ENCODE measurements around the gene EFNA5. TPM values are rescaled to one million over a fixed set of nuclear protein-coding genes. Genes with fewer than 3 reads are reported as not detected.

EFNA5 gene
- total RNA-seq, 5 donors from 2014 or later (not counting 1 experiment from before 2014, with no cell fraction given), result 0.06 to 2.6 (median 0.21) TPM; not detected in 1

DNA sequence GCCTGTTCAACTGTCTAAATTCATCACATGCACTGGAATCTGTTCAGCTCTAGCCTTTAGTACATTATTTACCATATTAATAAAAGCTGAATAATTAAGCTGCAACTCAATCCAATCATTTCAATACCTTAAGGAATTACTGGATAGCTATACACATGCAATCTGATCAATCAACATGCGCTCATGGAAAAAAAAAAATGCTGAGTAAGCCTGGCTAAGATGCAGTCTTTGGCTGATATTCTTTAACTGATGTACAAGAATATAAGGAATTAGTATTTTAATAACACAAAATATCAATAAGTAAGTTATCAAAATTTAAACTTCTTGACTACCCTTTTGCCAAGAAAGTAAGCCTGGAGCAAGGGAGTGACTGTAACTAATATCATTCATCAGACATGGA is 15.9 kb downstream of the EFNA5 start:
- no peak for ATAC-seq (replicated peaks in 1 of 4)
- H3K27ac ChIP-seq (ENCODE audit: low read length), result no peak overlapping the region
- no peak for DNase-seq
- no peaks in the 10 kb centered on the region for H3K27me3 ChIP-seq (replicated peaks in 1 of 2; ENCODE audit: control insufficient read depth in 2 of 2, extremely low read depth in 1 of 2, insufficient read depth in 2 of 2, low read length in 1 of 2)
- no peaks in the 10 kb centered on the region for H3K9me3 ChIP-seq
- Mint-ChIP-seq H3K4me3 (no peak overlapping the region), H3K36me3 (no peaks in the 10 kb centered on the region), H3K27ac (no peak overlapping the region), H3K27me3 (peaks cover 11 to 28% of the 10 kb centered on the region in 2 donors), H3K4me1 (no peaks in the 10 kb centered on the region), H3K9me3 (no peaks in the 10 kb centered on the region)
- POLR2A ChIA-PET, result no interaction called here
- CTCF ChIA-PET, result interaction anchor here in 1 of 2 donors (0.7 to 0.9 kb wide), 2 partner anchors 13 to 51 kb away, joined by 3 read pairs; no protein-coding TSS in a partner anchor
- no peaks in the 10 kb centered on the region for H3K36me3 ChIP-seq (ENCODE audit: control insufficient read depth in 2 of 2, extremely low read depth in 1 of 2, insufficient read depth in 1 of 2, low read length in 1 of 2)
- no peak overlapping the region for H3K4me3 ChIP-seq (ENCODE audit: control insufficient read depth in 1 of 2, extremely low read depth in 1 of 2, low read length in 1 of 2)
- H3K4me1 ChIP-seq (ENCODE audit: control insufficient read depth in 1 of 2, extremely low read depth in 1 of 2, insufficient read depth in 2 of 2, low read length in 2 of 2), result no peaks in the 10 kb centered on the region
- no CpG with 5 or more reads among the region's 1 CpG for WGBS (ENCODE audit: insufficient coverage)

DNA sequence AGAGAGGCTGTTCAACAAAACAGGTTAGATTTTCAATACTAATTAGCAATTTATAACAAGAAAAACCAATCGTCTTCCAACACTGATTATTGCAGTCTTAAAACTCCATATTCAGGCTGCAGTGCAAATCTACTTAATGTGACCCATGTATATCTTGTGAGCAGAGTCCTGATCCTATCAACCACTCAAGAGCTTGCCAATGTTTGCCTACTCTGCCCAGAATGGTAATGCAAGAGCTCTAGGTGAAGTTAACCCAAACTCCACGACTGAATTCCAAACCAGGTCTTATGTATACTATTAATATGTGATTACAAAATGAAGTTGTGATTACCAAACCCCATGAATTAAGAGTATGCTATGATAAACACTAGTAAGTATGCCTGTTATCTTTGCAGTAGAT is 17.1 kb downstream of the EFNA5 start:
- ChIA-PET POLR2A (no interaction called here), CTCF (no interaction called here)
- Mint-ChIP-seq H3K4me3 (no peak overlapping the region), H3K4me1 (no peaks in the 10 kb centered on the region), H3K27ac (no peak overlapping the region), H3K36me3 (no peaks in the 10 kb centered on the region), H3K27me3 (peaks cover 5 to 28% of the 10 kb centered on the region in 2 donors), H3K9me3 (no peaks in the 10 kb centered on the region)
- Histone ChIP-seq H3K36me3 (ENCODE audit: control insufficient read depth in 2 of 2, extremely low read depth in 1 of 2, insufficient read depth in 1 of 2, low read length in 1 of 2) (no peaks in the 10 kb centered on the region), H3K4me3 (ENCODE audit: control insufficient read depth in 1 of 2, extremely low read depth in 1 of 2, low read length in 1 of 2) (no peak overlapping the region), H3K27me3 (replicated peaks in 1 of 2; ENCODE audit: control insufficient read depth in 2 of 2, extremely low read depth in 1 of 2, insufficient read depth in 2 of 2, low read length in 1 of 2) (no peaks in the 10 kb centered on the region), H3K9me3 (no peaks in the 10 kb centered on the region), H3K4me1 (ENCODE audit: control insufficient read depth in 1 of 2, extremely low read depth in 1 of 2, insufficient read depth in 2 of 2, low read length in 2 of 2) (no peaks in the 10 kb centered on the region), H3K27ac (ENCODE audit: low read length) (no peak overlapping the region)
- ATAC-seq (replicated peaks in 1 of 4), result no peak
- DNase-seq, result no peak
- no CpG with 5 or more reads among the region's 2 CpGs for WGBS (ENCODE audit: insufficient coverage)

- no peaks in the 10 kb centered on the region for H3K4me1 Mint-ChIP-seq
- Histone ChIP-seq H3K36me3 (ENCODE audit: control insufficient read depth in 2 of 2, extremely low read depth in 1 of 2, insufficient read depth in 1 of 2, low read length in 1 of 2) (no peaks in the 10 kb centered on the region), H3K4me1 (ENCODE audit: control insufficient read depth in 1 of 2, extremely low read depth in 1 of 2, insufficient read depth in 2 of 2, low read length in 2 of 2) (no peaks in the 10 kb centered on the region), H3K9me3 (no peaks in the 10 kb centered on the region), H3K27me3 (replicated peaks in 1 of 2; ENCODE audit: control insufficient read depth in 2 of 2, extremely low read depth in 1 of 2, insufficient read depth in 2 of 2, low read length in 1 of 2) (no peaks in the 10 kb centered on the region), H3K27ac (ENCODE audit: low read length) (no peak overlapping the region), H3K4me3 (ENCODE audit: control insufficient read depth in 1 of 2, extremely low read depth in 1 of 2, low read length in 1 of 2) (no peak overlapping the region)
- POLR2A ChIA-PET, result no interaction called here
- no peaks in the 10 kb centered on the region for H3K9me3 Mint-ChIP-seq
- H3K27me3 Mint-ChIP-seq, result peaks cover 5 to 28% of the 10 kb centered on the region in 2 donors
- no peak overlapping the region for H3K4me3 Mint-ChIP-seq
- CTCF ChIA-PET, result interaction anchor here in 1 of 2 donors (0.5 to 0.7 kb wide), 2 partner anchors 22 to 113 kb away, joined by 3 read pairs; no protein-coding TSS in a partner anchor
- WGBS (ENCODE audit: insufficient coverage), result 100% methylated on average over 1 of the region's 4 CpGs
- H3K36me3 Mint-ChIP-seq, result no peaks in the 10 kb centered on the region
- no peak for ATAC-seq (replicated peaks in 1 of 4)
- DNase-seq, result no peak
- H3K27ac Mint-ChIP-seq, result no peak overlapping the region
Measured at GRCh38 chr5:107652839-107653607, 17.7 kb downstream of the EFNA5 start.

GRCh38 chr5:107652408-107652807 is 18.3 kb downstream of the EFNA5 start:
- no peak for DNase-seq
- no peaks in the 10 kb centered on the region for H3K36me3 Mint-ChIP-seq
- no peaks in the 10 kb centered on the region for H3K4me1 ChIP-seq (ENCODE audit: control insufficient read depth in 1 of 2, extremely low read depth in 1 of 2, insufficient read depth in 2 of 2, low read length in 2 of 2)
- no peaks in the 10 kb centered on the region for H3K4me1 Mint-ChIP-seq
- WGBS (ENCODE audit: insufficient coverage), result no CpG with 5 or more reads among the region's 1 CpG
- no peaks in the 10 kb centered on the region for H3K27me3 ChIP-seq (replicated peaks in 1 of 2; ENCODE audit: control insufficient read depth in 2 of 2, extremely low read depth in 1 of 2, insufficient read depth in 2 of 2, low read length in 1 of 2)
- no peaks in the 10 kb centered on the region for H3K9me3 Mint-ChIP-seq
- ChIA-PET CTCF (interaction anchor here in 1 of 2 donors (0.7 kb wide), 1 partner anchor 22 kb away, joined by 3 read pairs; no protein-coding TSS in a partner anchor), POLR2A (no interaction called here)
- H3K27ac ChIP-seq (ENCODE audit: low read length), result no peak overlapping the region
- H3K27me3 Mint-ChIP-seq, result peaks cover 5 to 28% of the 10 kb centered on the region in 2 donors
- ATAC-seq (replicated peaks in 1 of 4), result no peak
- no peak overlapping the region for H3K4me3 Mint-ChIP-seq
- H3K4me3 ChIP-seq (ENCODE audit: control insufficient read depth in 1 of 2, extremely low read depth in 1 of 2, low read length in 1 of 2), result no peak overlapping the region
- no peaks in the 10 kb centered on the region for H3K9me3 ChIP-seq
- H3K27ac Mint-ChIP-seq, result no peak overlapping the region
- H3K36me3 ChIP-seq (ENCODE audit: control insufficient read depth in 2 of 2, extremely low read depth in 1 of 2, insufficient read depth in 1 of 2, low read length in 1 of 2), result no peaks in the 10 kb centered on the region

- Mint-ChIP-seq H3K4me3 (no peak overlapping the region), H3K4me1 (no peaks in the 10 kb centered on the region), H3K36me3 (no peaks in the 10 kb centered on the region), H3K27ac (no peak overlapping the region), H3K27me3 (peaks cover 5 to 28% of the 10 kb centered on the region in 2 donors), H3K9me3 (no peaks in the 10 kb centered on the region)
- no peaks in the 10 kb centered on the region for H3K36me3 ChIP-seq (ENCODE audit: control insufficient read depth in 2 of 2, extremely low read depth in 1 of 2, insufficient read depth in 1 of 2, low read length in 1 of 2)
- no peaks in the 10 kb centered on the region for H3K27me3 ChIP-seq (replicated peaks in 1 of 2; ENCODE audit: control insufficient read depth in 2 of 2, extremely low read depth in 1 of 2, insufficient read depth in 2 of 2, low read length in 1 of 2)
- ChIA-PET POLR2A (no interaction called here), CTCF (interaction anchor here in 1 of 2 donors (0.6 kb wide), 1 partner anchor 11 kb away, joined by 4 read pairs; no protein-coding TSS in a partner anchor)
- H3K4me3 ChIP-seq (ENCODE audit: control insufficient read depth in 1 of 2, extremely low read depth in 1 of 2, low read length in 1 of 2), result no peak overlapping the region
- no CpG with 5 or more reads among the region's 6 CpGs for WGBS (ENCODE audit: insufficient coverage)
- ATAC-seq (replicated peaks in 1 of 4), result no peak
- no peak overlapping the region for H3K27ac ChIP-seq (ENCODE audit: low read length)
- no peak for DNase-seq
- no peaks in the 10 kb centered on the region for H3K4me1 ChIP-seq (ENCODE audit: control insufficient read depth in 1 of 2, extremely low read depth in 1 of 2, insufficient read depth in 2 of 2, low read length in 2 of 2)
- no peaks in the 10 kb centered on the region for H3K9me3 ChIP-seq
Measured at GRCh38 chr5:107651325-107651724, 19.4 kb downstream of the EFNA5 start.

GRCh38 chr5:107646418-107646817 is 24.3 kb downstream of the EFNA5 start:
- Histone ChIP-seq H3K4me1 (ENCODE audit: control insufficient read depth in 1 of 2, extremely low read depth in 1 of 2, insufficient read depth in 2 of 2, low read length in 2 of 2) (no peaks in the 10 kb centered on the region), H3K36me3 (ENCODE audit: control insufficient read depth in 2 of 2, extremely low read depth in 1 of 2, insufficient read depth in 1 of 2, low read length in 1 of 2) (no peaks in the 10 kb centered on the region), H3K27me3 (replicated peaks in 1 of 2; ENCODE audit: control insufficient read depth in 2 of 2, extremely low read depth in 1 of 2, insufficient read depth in 2 of 2, low read length in 1 of 2) (no peaks in the 10 kb centered on the region), H3K4me3 (ENCODE audit: control insufficient read depth in 1 of 2, extremely low read depth in 1 of 2, low read length in 1 of 2) (no peak overlapping the region), H3K9me3 (no peaks in the 10 kb centered on the region), H3K27ac (ENCODE audit: low read length) (no peak overlapping the region)
- ChIA-PET CTCF (no interaction called here), POLR2A (no interaction called here)
- H3K4me3 Mint-ChIP-seq, result no peak overlapping the region
- no peak for ATAC-seq (replicated peaks in 1 of 4)
- H3K27ac Mint-ChIP-seq, result no peak overlapping the region
- no peaks in the 10 kb centered on the region for H3K4me1 Mint-ChIP-seq
- no peaks in the 10 kb centered on the region for H3K36me3 Mint-ChIP-seq
- no peaks in the 10 kb centered on the region for H3K9me3 Mint-ChIP-seq
- H3K27me3 Mint-ChIP-seq, result peaks cover 6 to 9% of the 10 kb centered on the region in 2 donors
- DNase-seq, result no peak
